ENCODE data around the gene DRAM2. TPM values are rescaled to one million over a fixed set of nuclear protein-coding genes. Genes with fewer than 3 reads are reported as not detected.

The DRAM2 gene
- total and polyA plus RNA-seq, 2 donors (not counting 3 experiments of a cell fraction or from before 2014, with no cell fraction given): 21.7 to 55.9 TPM

- intact Hi-C loops (cut with micrococcal nuclease): no loop called here
- POLR2A ChIA-PET: no interaction called here
- FAIRE-seq: no peak
Measured at GRCh38 chr1:111182052-111182451, 42.2 kb upstream of the DRAM2 start.

More at GRCh38 chr1:111182052-111182451, 42.2 kb upstream of the DRAM2 start:
- no peaks in the 10 kb centered on the region for H3K27me3 ChIP-seq (ENCODE audit: control insufficient read depth in 2 of 2, insufficient read depth in 2 of 2, low read length in 2 of 2)
- CTCF ChIA-PET: interaction anchor here (0.7 kb wide), 1 partner anchor 11 kb away, joined by 3 read pairs; no protein-coding TSS in a partner anchor
- dilution Hi-C loops (cut with MboI; ENCODE audit: extremely low pct_ligation_motif_present, low sequenced_read_pairs): no loop called here
- H3K27ac ChIP-seq (ENCODE audit: insufficient read depth, low read depth, low read length): no peak overlapping the region
- no peak overlapping the region for H3K4me2 ChIP-seq (ENCODE audit: insufficient read depth, low read length)
- no peaks in the 10 kb centered on the region for H3K4me1 ChIP-seq (ENCODE audit: control insufficient read depth, extremely low read depth, insufficient read depth, low read length)
- no peaks in the 10 kb centered on the region for H3K79me2 ChIP-seq (ENCODE audit: control insufficient read depth, insufficient read depth, low read length)
- TF ChIP-seq FOS (IDR thresholded peaks at IDR 0.05; ENCODE audit: borderline replicate concordance, insufficient read depth, low read length) (no peak), GATA2 (IDR thresholded peaks at IDR 0.05; ENCODE audit: insufficient read depth, insufficient read length, low read depth, low read length) (no peak), EZH2 (IDR thresholded peaks at IDR 0.05; ENCODE audit: borderline replicate concordance, low read depth, low read length, severe bottlenecking) (no peak), MYC (IDR thresholded peaks at IDR 0.05; ENCODE audit: low read depth, low read length) (no peak), POLR2A (IDR thresholded peaks at IDR 0.05; ENCODE audit: low read depth, low read length) (no peak), POLR2AphosphoS5 (IDR thresholded peaks at IDR 0.05; ENCODE audit: insufficient read depth, low read depth, low read length) (no peak), JUN (IDR thresholded peaks at IDR 0.05; ENCODE audit: borderline replicate concordance, insufficient read depth, insufficient read length, low read depth) (no peak), MAX (IDR thresholded peaks at IDR 0.05; ENCODE audit: insufficient read depth, insufficient read length) (no peak), CTCF (IDR thresholded peaks at IDR 0.05; ENCODE audit: extremely low read depth in 1 of 2, insufficient read depth in 1 of 2, low read depth in 1 of 2, low read length in 2 of 2) (no peak)
- DNase-seq (ENCODE audit: low read depth, low spot score): no peak
- no peak overlapping the region for H3K4me3 ChIP-seq (replicated peaks in 1 of 3; ENCODE audit: insufficient read depth in 1 of 3, low read depth in 1 of 3, low read length in 3 of 3)
- H2AFZ ChIP-seq (ENCODE audit: low read depth, low read length): no peak overlapping the region
- no peaks in the 10 kb centered on the region for H3K9me1 ChIP-seq (replicated peaks; ENCODE audit: control insufficient read depth, extremely low read depth, insufficient read depth, low read length)
- no peak overlapping the region for H3K9ac ChIP-seq (replicated peaks; ENCODE audit: extremely low read depth, insufficient read depth, low read length)
- no peaks in the 10 kb centered on the region for H3K9me3 ChIP-seq (replicated peaks; ENCODE audit: control insufficient read depth, insufficient read depth, low read length)
- no TSS peak for BruUV-seq (replicated peaks)
- peaks cover 3 to 4% of the 10 kb centered on the region in 2 experiments for H3K36me3 ChIP-seq (ENCODE audit: control insufficient read depth in 2 of 2, extremely low read depth in 1 of 2, insufficient read depth in 2 of 2, low read length in 2 of 2)
- no peaks in the 10 kb centered on the region for H4K20me1 ChIP-seq (replicated peaks; ENCODE audit: control insufficient read depth, extremely low read depth, insufficient read depth, low read length)
